K562 (cell line): Measurements from ENCODE around the gene FRRS1. TPM values are rescaled to one million over a fixed set of nuclear protein-coding genes. Genes with fewer than 3 reads are reported as not detected.
A peak's percentile ranks its signal among the peaks of the same experiment; 100 is the strongest.

Source experiments
- ATAC-seq: fragments of 200-7000 bp; cut with Tn5 transposase; 3 replicates; pipeline ENCODE4 v1.9.1; 2020; ENCODE audit warnings: moderate library complexity
- BruUV-seq: library from RNA; stranded (reverse); fragments of 400-500 nt; replicated peaks from 2 replicates; lab custom pipeline; 2021; lab: Mats Ljungman, UMichigan
- CTCF ChIA-PET: fragments of 300-600 bp; formaldehyde crosslinking; extraction: SDS; loops from one replicate; lab custom pipeline; 2021; ENCODE audit warnings: low intra/inter-chr PET ratio; lab: Yijun Ruan, JAX
- POLR2A ChIA-PET: fragments of 300-600, 350-650 bp; sonication (Branson Sonifier 250); formaldehyde crosslinking; extraction: SDS; loops from one replicate; lab custom pipeline; 2021; ENCODE audit warnings: antibody characterized with exemption, inconsistent platforms; lab: Yijun Ruan, JAX
- DNase-seq, 4 experiments: peaks; one replicate each; pipeline versions ENCODE4 v3.0.0 to v3.0.0-alpha.2; 2011 to 2018; ENCODE audit warnings: low spot score in 3 of 4, mixed read lengths in 3 of 4; ENCODE audit errors: extremely low read depth in 1 of 4
- FAIRE-seq: peaks from 2 replicates; lab custom pipeline; 2011; peaks lifted over from hg19 to GRCh38; lab: Jason Lieb, UNC
- H2AFZ ChIP-seq: 2 replicates; pipeline ENCODE4 v1.6.0; 2011; ENCODE audit warnings: low read depth, low read length, control low read depth, inconsistent platforms
- H3K27ac ChIP-seq: fragments of 200-600 bp; 3 replicates; pipeline ENCODE4 v1.8.0; 2011; ENCODE audit warnings: low read depth, mild to moderate bottlenecking, control low read depth, inconsistent platforms, low read length, moderate library complexity, mixed read lengths; ENCODE audit errors: extremely low read depth
- H3K27me3 ChIP-seq, 2 experiments: fragments of 300-600 bp in 1 of 2; 2 replicates in 1 of 2; 3 replicates in 1 of 2; pipeline versions ENCODE4 v1.6.0 to v1.8.0; 2011; ENCODE audit warnings: inconsistent platforms in 2 of 2, low read length in 2 of 2, mild to moderate bottlenecking in 1 of 2, mixed read lengths in 1 of 2, moderate library complexity in 1 of 2; ENCODE audit not compliant: control insufficient read depth in 2 of 2, insufficient read depth in 2 of 2
- H3K36me3 ChIP-seq: fragments of 300-600 bp; 3 replicates; pipeline ENCODE4 v1.8.0; 2011; ENCODE audit warnings: mild to moderate bottlenecking, low read length, inconsistent platforms; ENCODE audit not compliant: control insufficient read depth, insufficient read depth
- H3K4me1 ChIP-seq, 2 experiments: fragments of 200-600 bp in 1 of 2; replicated peaks in 1 of 2; 2 replicates in 1 of 2; 3 replicates in 1 of 2; pipeline versions ENCODE4 v1.5.1 to v1.8.0; 2011; ENCODE audit warnings: inconsistent platforms in 2 of 2, low read length in 2 of 2, mild to moderate bottlenecking in 1 of 2, mixed read lengths in 1 of 2, moderate library complexity in 1 of 2; ENCODE audit not compliant: control insufficient read depth in 2 of 2, insufficient read depth in 2 of 2
- H3K4me2 ChIP-seq: 2 replicates; pipeline ENCODE4 v1.6.1; 2011; ENCODE audit warnings: low read length, control low read depth, inconsistent platforms, mixed read lengths; ENCODE audit not compliant: insufficient read depth
- H3K4me3 ChIP-seq: fragments of 200-600 bp; sonication (generic), shearing (Covaris generic); 2 replicates; pipeline ENCODE4 v1.5.1; 2016; ENCODE audit warnings: control low read depth, inconsistent platforms
- H3K79me2 ChIP-seq: fragments of 200-600 bp; 3 replicates; pipeline ENCODE4 v1.8.0; 2011; ENCODE audit warnings: low read length, inconsistent platforms; ENCODE audit not compliant: control insufficient read depth, insufficient read depth
- H3K9ac ChIP-seq, 2 experiments: 2 replicates each; pipeline versions ENCODE4 v1.6.0 to v1.6.1; 2011; ENCODE audit warnings: low read depth in 2 of 2, low read length in 2 of 2, control low read depth in 1 of 2, inconsistent platforms in 1 of 2, mild to moderate bottlenecking in 1 of 2, mixed read lengths in 1 of 2; ENCODE audit not compliant: insufficient read depth in 1 of 2
- H3K9me1 ChIP-seq: one replicate; pipeline ENCODE4 v1.6.0; 2011; ENCODE audit warnings: inconsistent platforms, mild to moderate bottlenecking, low read length, moderate library complexity; ENCODE audit not compliant: control insufficient read depth, insufficient read depth
- H3K9me3 ChIP-seq: replicated peaks from 2 replicates; pipeline ENCODE4 v1.5.1; 2011; ENCODE audit warnings: low read depth, low read length, inconsistent platforms; ENCODE audit not compliant: control insufficient read depth, insufficient read depth
- H4K20me1 ChIP-seq: replicated peaks from 2 replicates; pipeline ENCODE4 v1.6.1; 2011; ENCODE audit warnings: low read length, inconsistent platforms, mixed read lengths; ENCODE audit not compliant: control insufficient read depth, insufficient read depth
- ATF6 ChIP-seq: sonication (generic); formaldehyde crosslinking; IDR thresholded peaks from 2 replicates; pipeline ENCODE4 v1.4.0; 2020; ENCODE audit warnings: mild to moderate bottlenecking, missing genetic modification reagents
- FIP1L1 ChIP-seq: fragments of 200-400 bp; formaldehyde crosslinking; IDR thresholded peaks from 2 replicates; pipeline ENCODE4 v1.6.1; 2018; ENCODE audit warnings: mild to moderate bottlenecking, low read depth, low read length; ENCODE audit not compliant: poor library complexity, severe bottlenecking
- FOXK1 ChIP-seq: sonication (generic); formaldehyde crosslinking; IDR thresholded peaks from 2 replicates; pipeline ENCODE4 v1.8.0; 2022; ENCODE audit warnings: missing genetic modification reagents, mild to moderate bottlenecking, borderline replicate concordance
- NR3C1 ChIP-seq: sonication (generic); formaldehyde crosslinking; IDR thresholded peaks from 2 replicates; pipeline ENCODE4 v1.8.1; 2022; ENCODE audit warnings: missing genetic modification reagents
- PRMT5 ChIP-seq: sonication (generic); formaldehyde crosslinking; IDR thresholded peaks from 2 replicates; pipeline ENCODE4 v1.5.0; 2020; ENCODE audit warnings: missing genetic modification reagents
- RAD21 ChIP-seq, 2 experiments: fragments of 250-450 bp in 1 of 2; fragments of 450-650 bp in 1 of 2; sonication (Bioruptor Pico) in 1 of 2; formaldehyde crosslinking in 1 of 2; IDR thresholded peaks in 1 of 2; conservative IDR thresholded peaks in 1 of 2; 2 replicates each; pipeline versions ENCODE4 v1.4.0 to v1.8.0; 2020 to 2022; ENCODE audit warnings: mild to moderate bottlenecking in 2 of 2, moderate library complexity in 1 of 2
- RCOR1 ChIP-seq, 2 experiments: IDR thresholded peaks; 2 replicates each; pipeline ENCODE4 v1.6.1; 2012; ENCODE audit warnings: low read depth in 2 of 2, low read length in 2 of 2, borderline replicate concordance in 1 of 2, improper control_type of control experiment in 1 of 2
- RNF2 ChIP-seq: sonication (generic); IDR thresholded peaks from 2 replicates; pipeline ENCODE4 v1.6.1; 2016
- SIX5 ChIP-seq, 2 experiments: IDR thresholded peaks; 2 replicates each; pipeline ENCODE4 v1.6.1; 2011; ENCODE audit warnings: low read length in 2 of 2, borderline replicate concordance in 1 of 2, low read depth in 1 of 2, mild to moderate bottlenecking in 1 of 2, moderate library complexity in 1 of 2; ENCODE audit not compliant: insufficient read depth in 1 of 2
- SMAD3 ChIP-seq: fragments of 450-650 bp; formaldehyde crosslinking; conservative IDR thresholded peaks from 2 replicates; pipeline ENCODE4 v1.4.0; 2020; ENCODE audit warnings: mild to moderate bottlenecking
- TBL1XR1 ChIP-seq, 2 experiments: IDR thresholded peaks; 2 replicates each; pipeline ENCODE4 v1.6.1; 2012; ENCODE audit warnings: improper control_type of control experiment in 2 of 2, low read length in 2 of 2, mild to moderate bottlenecking in 1 of 2
- ZZZ3 ChIP-seq: fragments of 450-650 bp; IDR thresholded peaks from 2 replicates; pipeline ENCODE4 v1.6.1; 2016; ENCODE audit warnings: antibody characterized with exemption, mild to moderate bottlenecking, moderate library complexity
- in situ Hi-C: fragments of 300-500 bp; cut with MboI; formaldehyde crosslinking; loops from 4 replicates; pipeline ENCODE4 v1.15.0; 2018; ENCODE audit warnings: inconsistent platforms, mixed read lengths
- intact Hi-C: fragments of 100-400 bp; cut with micrococcal nuclease; formaldehyde crosslinking; loops from 2 replicates; pipeline ENCODE4 v1.14.2; 2022
- polyA plus RNA-seq, 8 experiments: library from polyadenylated mRNA; depleted of rRNA in 4 of 8; stranded (reverse) in 5 of 8; unstranded in 3 of 8; fragments of >200 nt; fragmentation: Nextera tagmentation in 2 of 8; fragmentation: Illumina TruSeq in 1 of 8; extraction: Ambion mirVana in 2 of 8; extraction: Trizol in 1 of 8; gene quantifications; 2 replicates each; pipeline versions ENCODE4 v1.2.1 to v1.2.3, GENCODE V29; 2011 to 2014; ENCODE audit warnings: inconsistent platforms in 1 of 8, missing spikeins in 1 of 8
- total RNA-seq, 7 experiments: library from RNA; depleted of rRNA in 6 of 7; stranded (reverse); fragments of >200 nt in 6 of 7; fragmentation: Illumina TruSeq in 2 of 7; extraction: Trizol in 2 of 7; gene quantifications; 2 replicates each; pipeline versions ENCODE4 v1.2.1 to v1.2.3, GENCODE V29; 2011 to 2021; ENCODE audit warnings: low replicate concordance in 1 of 7

FRRS1 gene
- total and polyA plus RNA-seq, 9 of the 15 experiments (the other 6 are each of a cell fraction or from before 2014, with no cell fraction given), result 0.87 to 54.0 (median 23.7) TPM

GRCh38 chr1:99707535-99708142 is 58.8 kb downstream of the FRRS1 start (continued):
- TF ChIP-seq PRMT5 (no peak), RAD21 (CRISPR knock-in tag; conservative IDR thresholded peaks at IDR 0.05 in 1 of 2, IDR thresholded peaks at IDR 0.05 in 1 of 2) (peak; percentile 83 to 87), ATF6 (CRISPR knock-in tag) (no peak), RCOR1 (IDR thresholded peaks at IDR 0.05; ENCODE audit: borderline replicate concordance in 1 of 2, low read depth in 2 of 2, low read length in 2 of 2) (no peak)

GRCh38 chr1:99705385-99705784 is 61.0 kb downstream of the FRRS1 start:
- Histone ChIP-seq H3K36me3 (peaks cover 50% of the 10 kb centered on the region), H3K9me1 (no peaks in the 10 kb centered on the region), H3K4me3 (no peak overlapping the region), H3K4me2 (no peak overlapping the region), H4K20me1 (no peaks in the 10 kb centered on the region), H3K4me1 (peaks cover 2 to 6% of the 10 kb centered on the region in 2 experiments; a peak in 4 of 5 replicates), H3K27me3 (no peaks in the 10 kb centered on the region), H3K27ac (no peak overlapping the region), H3K79me2 (no peaks in the 10 kb centered on the region), H2AFZ (no peak overlapping the region), H3K9me3 (no peaks in the 10 kb centered on the region), H3K9ac (no peak overlapping the region)
- intact Hi-C loops (loop anchor here (10.0 kb wide), 1 partner anchor 171 kb away; no protein-coding TSS in a partner anchor), in situ Hi-C loops (loop anchor here (10.0 kb wide), 1 partner anchor 521 kb away; no protein-coding TSS in a partner anchor)
- POLR2A ChIA-PET, result no interaction called here
- no peak for FAIRE-seq
- no TSS peak for BruUV-seq
- CTCF ChIA-PET, result no interaction called here
- no peak for DNase-seq
- TF ChIP-seq FOXK1 (CRISPR knock-in tag), result no peak
- TF ChIP-seq TBL1XR1 (IDR thresholded peaks at IDR 0.05; ENCODE audit: low read length in 2 of 2), result no peak
- no peak for TF ChIP-seq NR3C1 (CRISPR knock-in tag)
- TF ChIP-seq RCOR1 (IDR thresholded peaks at IDR 0.05; ENCODE audit: borderline replicate concordance in 1 of 2, low read depth in 2 of 2, low read length in 2 of 2), result no peak
- no peak for TF ChIP-seq RNF2
- TF ChIP-seq ZZZ3, result no peak
- no peak for TF ChIP-seq FIP1L1
- TF ChIP-seq SMAD3, result no peak
- no peak for TF ChIP-seq SIX5 (IDR thresholded peaks at IDR 0.05; ENCODE audit: borderline replicate concordance in 1 of 2, insufficient read depth in 1 of 2, low read depth in 1 of 2, low read length in 2 of 2)
- ATAC-seq, result no peak
